A549 treated with AZD9567 at 1 μM for 4 hours (cell line): ENCODE data around the gene PLAC8. TPM values are rescaled to one million over a fixed set of nuclear protein-coding genes. Genes with fewer than 3 reads are reported as not detected.

Experiments used
- total RNA-seq: library from RNA; stranded (reverse); fragments of 200-300 nt; extraction: Qiagen RNA extraction; gene quantifications from 5 replicates; pipeline ENCODE4 v1.2.3, GENCODE V29; 2022; ENCODE audit not compliant: insufficient read depth

Gene PLAC8
- total RNA-seq: 0.84 to 1.3 TPM (median 1.2 TPM) in 4 of 5 replicates, not detected in the other

GRCh38 chr4:83114576-83114975 lies at the start of gene PLAC8:
Gene PLAC8, minus strand, starts transcription at chr4:83114729. Its CDS starts 6,808 bp downstream, at chr4:83107921.

Other genes with a start within 250 kb of the PLAC8 start
- gene SEC31A, start 223.6 kb downstream of the PLAC8 start, total RNA-seq: 80.3 to 87.2 TPM (median 84.4 TPM) in 5 replicates
- 1.4 to 5.0 TPM (median 1.7 TPM) in 5 replicates for gene THAP9, start 214.0 kb downstream of the PLAC8 start, total RNA-seq
- 5.7 to 8.7 TPM (median 7.1 TPM) in 5 replicates for gene LIN54, start 103.9 kb downstream of the PLAC8 start, total RNA-seq
- gene COPS4, start 79.5 kb downstream of the PLAC8 start, total RNA-seq: 22.5 to 31.1 TPM (median 24.3 TPM) in 5 replicates
- 15.1 to 20.8 TPM (median 19.7 TPM) in 5 replicates for gene COQ2, start 170.1 kb upstream of the PLAC8 start, total RNA-seq
- gene HPSE, start 220.1 kb upstream of the PLAC8 start, total RNA-seq: 0.69 to 1.6 TPM (median 1.1 TPM) in 5 replicates